T-helper 1 cell treated with Interleukin-12 subunit alpha and Interleukin-12 subunit beta and Interleukin-4 antibody, amounts not matched to agents 30 μg/mL and 1 μg/mL, for 36 hours (primary cell): ENCODE results near the gene MALT1.

Experiments used
- H3K27ac Mint-ChIP-seq: one replicate; pipeline ENCODE4 v1.8.0; 2021; ENCODE audit warnings: mild to moderate bottlenecking, mixed read lengths
- H3K27me3 Mint-ChIP-seq: one replicate; pipeline ENCODE4 v1.8.0; 2021; ENCODE audit warnings: low read depth, mixed read lengths
- H3K36me3 Mint-ChIP-seq: one replicate; pipeline ENCODE4 v1.8.0; 2021; ENCODE audit warnings: low read depth, mixed read lengths
- H3K4me1 Mint-ChIP-seq: one replicate; pipeline ENCODE4 v1.8.0; 2021; ENCODE audit warnings: low read depth, mixed read lengths
- H3K4me3 Mint-ChIP-seq: one replicate; pipeline ENCODE4 v1.8.0; 2021; ENCODE audit warnings: mild to moderate bottlenecking, moderate library complexity, mixed read lengths
- H3K9me3 Mint-ChIP-seq: one replicate; pipeline ENCODE4 v1.8.0; 2021; ENCODE audit warnings: mixed read lengths

MALT1 gene

DNA sequence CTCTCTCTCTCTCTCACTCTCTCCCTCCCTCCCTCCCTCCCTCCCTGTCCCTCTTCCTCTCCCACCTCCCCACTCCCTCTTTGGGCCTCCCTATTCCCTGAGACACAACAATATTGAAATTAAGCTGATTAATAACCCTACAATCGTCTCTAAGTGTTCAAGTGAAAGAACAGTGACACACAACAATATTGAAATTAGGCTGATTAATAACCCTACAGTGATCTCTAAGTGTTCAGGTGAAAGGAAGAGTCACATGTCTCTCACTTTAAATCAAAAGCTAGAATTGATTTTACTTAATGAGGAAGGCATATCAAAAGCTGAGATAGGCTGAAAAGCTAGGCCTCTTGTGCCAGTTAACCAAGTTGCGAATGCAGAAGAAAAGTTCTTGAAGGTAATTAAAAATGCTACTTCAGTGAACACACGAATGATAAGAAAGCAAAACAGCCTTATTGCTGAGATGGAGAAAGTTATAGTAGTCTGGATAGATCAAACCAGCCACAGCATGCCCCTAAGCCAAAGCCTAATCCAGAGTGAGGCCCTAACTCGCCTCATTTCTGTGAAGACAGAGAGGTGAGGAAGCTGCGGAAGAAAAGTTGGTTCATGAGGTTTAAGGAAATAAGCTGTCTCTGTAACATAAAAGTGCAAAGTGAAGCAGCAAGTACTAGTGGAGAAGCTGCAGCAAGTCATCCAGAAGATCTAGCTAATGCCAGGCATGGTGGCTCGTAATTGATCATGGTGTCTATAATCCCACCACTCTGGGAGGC lies 21.3 kb downstream of the MALT1 start:
- H3K36me3 Mint-ChIP-seq: peaks cover 49% of the 10 kb centered on the region
- H3K27ac Mint-ChIP-seq: peak overlapping the region; percentile 28
- H3K9me3 Mint-ChIP-seq: peaks cover 7% of the 10 kb centered on the region
- H3K4me1 Mint-ChIP-seq: peaks cover 73% of the 10 kb centered on the region
- no peaks in the 10 kb centered on the region for H3K27me3 Mint-ChIP-seq
- no peak overlapping the region for H3K4me3 Mint-ChIP-seq

DNA sequence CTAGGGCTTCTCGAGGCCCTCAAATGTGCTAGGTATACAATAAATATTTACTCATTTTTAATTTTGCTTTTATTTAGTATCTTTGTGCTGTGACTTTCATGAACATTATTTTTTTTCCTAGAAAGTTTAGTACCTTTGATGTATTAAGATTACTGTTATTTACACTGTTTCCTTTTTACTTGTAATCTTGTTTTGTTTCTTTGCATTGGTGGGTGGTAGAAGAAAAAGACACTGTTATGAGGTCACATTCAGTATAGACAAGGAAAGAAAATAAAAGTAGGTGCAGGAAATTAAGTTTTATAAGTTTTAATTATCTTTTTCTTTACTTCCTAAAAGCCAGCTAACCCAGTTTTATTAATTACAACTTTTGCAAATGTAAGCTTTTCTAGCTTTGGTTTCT lies 23.0 kb downstream of the MALT1 start:
- H3K9me3 Mint-ChIP-seq: peaks cover 7% of the 10 kb centered on the region
- H3K4me3 Mint-ChIP-seq: peak overlapping the region; percentile 7
- peaks cover 41% of the 10 kb centered on the region for H3K36me3 Mint-ChIP-seq
- H3K4me1 Mint-ChIP-seq: peaks cover 64% of the 10 kb centered on the region
- no peaks in the 10 kb centered on the region for H3K27me3 Mint-ChIP-seq
- H3K27ac Mint-ChIP-seq: no peak overlapping the region

DNA sequence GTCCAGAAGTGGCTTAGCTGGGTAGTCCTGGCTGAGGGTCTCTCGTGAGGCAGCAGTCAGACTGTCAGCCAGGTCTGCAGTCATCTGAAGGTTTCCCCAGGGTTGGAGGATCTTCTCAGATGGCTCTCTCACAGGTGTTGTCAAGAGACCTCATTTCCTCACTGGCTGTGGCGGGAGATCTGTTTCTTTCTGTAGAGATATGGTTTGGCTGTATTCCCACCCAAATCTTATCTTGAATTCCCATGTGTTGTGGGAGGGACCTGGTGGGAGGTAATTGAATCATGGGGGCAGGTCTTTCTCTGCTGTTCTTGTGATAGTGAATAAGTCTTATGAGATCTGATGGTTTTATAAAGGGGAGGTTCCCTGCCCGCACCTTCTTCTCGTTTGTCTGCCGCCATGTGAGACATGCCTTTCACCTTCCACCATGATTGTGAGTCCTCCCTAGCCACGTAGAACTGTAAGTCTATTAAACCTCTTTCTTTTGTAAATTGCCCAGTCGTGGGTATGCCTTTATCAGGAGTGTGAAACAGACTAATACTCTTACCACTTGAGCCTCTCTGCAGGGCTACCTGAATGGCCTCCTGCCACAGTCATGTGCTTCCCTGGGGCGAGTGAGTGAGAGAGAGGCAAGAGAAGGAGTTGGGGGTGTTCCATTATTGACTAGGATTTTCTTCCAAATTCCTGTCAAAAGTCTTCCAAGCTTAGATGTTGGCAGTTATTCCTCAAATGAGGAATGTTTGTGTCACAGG lies 23.6 kb downstream of the MALT1 start:
- peak overlapping the region; percentile 39 for H3K27ac Mint-ChIP-seq
- H3K9me3 Mint-ChIP-seq: peaks cover 2% of the 10 kb centered on the region
- peaks cover 35% of the 10 kb centered on the region for H3K36me3 Mint-ChIP-seq
- peaks cover 59% of the 10 kb centered on the region for H3K4me1 Mint-ChIP-seq
- no peak overlapping the region for H3K4me3 Mint-ChIP-seq
- no peaks in the 10 kb centered on the region for H3K27me3 Mint-ChIP-seq

DNA sequence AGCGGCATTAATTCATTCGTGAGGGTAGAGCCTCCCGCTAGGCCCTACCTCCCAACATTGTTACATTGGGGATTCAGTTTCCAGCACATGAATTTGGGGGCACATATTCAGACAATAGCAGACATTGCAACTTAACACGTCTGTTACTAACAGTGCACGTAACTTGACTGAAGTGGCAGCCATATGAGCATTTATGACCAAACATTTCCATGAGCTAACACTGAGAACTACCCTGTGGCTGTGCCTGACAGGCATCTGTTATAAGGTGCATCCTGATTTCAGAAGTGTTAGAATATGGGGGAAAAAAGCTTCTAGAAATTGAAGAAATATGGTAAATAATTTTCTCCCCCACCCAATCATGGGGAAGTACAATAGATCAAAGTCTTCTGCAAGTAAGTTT lies 24.5 kb downstream of the MALT1 start:
- H3K4me3 Mint-ChIP-seq: peak overlapping the region; percentile 43
- peaks cover 27% of the 10 kb centered on the region for H3K36me3 Mint-ChIP-seq
- no peaks in the 10 kb centered on the region for H3K9me3 Mint-ChIP-seq
- H3K27me3 Mint-ChIP-seq: no peaks in the 10 kb centered on the region
- peak overlapping the region; percentile 39 for H3K27ac Mint-ChIP-seq
- peaks cover 52% of the 10 kb centered on the region for H3K4me1 Mint-ChIP-seq

DNA sequence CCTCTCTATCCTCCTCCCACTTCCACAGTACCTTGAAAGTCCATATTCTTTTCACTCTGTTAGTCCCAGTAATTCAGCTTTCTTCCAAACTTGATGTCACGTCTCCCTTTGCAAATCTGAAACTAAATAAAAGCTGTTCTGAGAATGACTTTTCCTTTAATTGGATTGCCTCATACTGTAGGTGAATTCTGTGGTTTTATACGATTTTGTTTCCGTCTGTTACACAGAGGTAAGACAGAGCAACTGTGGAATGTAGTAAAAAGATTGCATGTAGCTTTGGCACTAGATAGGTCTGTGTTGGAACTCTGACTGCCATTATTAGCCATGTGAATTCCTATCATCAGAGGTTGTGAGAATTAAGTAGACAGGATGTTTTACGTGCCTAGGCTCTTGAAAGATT lies 25.9 kb downstream of the MALT1 start:
- peak overlapping the region; percentile 77 for H3K27ac Mint-ChIP-seq
- peak overlapping the region; percentile 69 for H3K4me3 Mint-ChIP-seq
- peaks cover 32% of the 10 kb centered on the region for H3K36me3 Mint-ChIP-seq
- H3K27me3 Mint-ChIP-seq: no peaks in the 10 kb centered on the region
- H3K4me1 Mint-ChIP-seq: peaks cover 51% of the 10 kb centered on the region
- H3K9me3 Mint-ChIP-seq: no peaks in the 10 kb centered on the region

DNA sequence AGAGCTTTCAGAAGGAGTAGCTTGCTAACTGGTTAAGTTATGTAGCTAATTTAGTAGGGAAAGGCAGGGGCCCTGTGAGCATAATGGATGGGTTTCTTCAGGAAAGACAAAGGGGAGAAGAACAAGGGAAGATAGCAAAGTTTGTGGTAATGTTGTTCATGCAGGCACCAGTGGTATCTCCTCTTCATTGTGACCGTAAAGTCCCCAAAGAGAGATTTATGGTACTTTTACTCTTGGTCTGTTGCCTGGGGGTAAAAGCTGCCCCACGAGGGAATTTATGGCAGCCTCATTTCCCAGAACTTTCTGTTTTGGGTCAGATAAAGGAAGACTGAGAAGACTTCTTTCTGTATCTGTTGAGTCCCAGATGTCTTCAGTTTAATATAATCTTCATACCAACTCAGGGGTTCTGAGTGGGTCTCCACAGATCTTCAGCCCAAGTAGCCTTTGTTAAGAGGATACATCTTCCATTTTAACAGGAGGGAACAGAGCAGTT lies 27.5 kb downstream of the MALT1 start:
- Mint-ChIP-seq H3K27me3 (no peaks in the 10 kb centered on the region), H3K36me3 (peaks cover 40% of the 10 kb centered on the region), H3K27ac (no peak overlapping the region), H3K4me1 (peaks cover 46% of the 10 kb centered on the region), H3K9me3 (no peaks in the 10 kb centered on the region), H3K4me3 (no peak overlapping the region)

DNA sequence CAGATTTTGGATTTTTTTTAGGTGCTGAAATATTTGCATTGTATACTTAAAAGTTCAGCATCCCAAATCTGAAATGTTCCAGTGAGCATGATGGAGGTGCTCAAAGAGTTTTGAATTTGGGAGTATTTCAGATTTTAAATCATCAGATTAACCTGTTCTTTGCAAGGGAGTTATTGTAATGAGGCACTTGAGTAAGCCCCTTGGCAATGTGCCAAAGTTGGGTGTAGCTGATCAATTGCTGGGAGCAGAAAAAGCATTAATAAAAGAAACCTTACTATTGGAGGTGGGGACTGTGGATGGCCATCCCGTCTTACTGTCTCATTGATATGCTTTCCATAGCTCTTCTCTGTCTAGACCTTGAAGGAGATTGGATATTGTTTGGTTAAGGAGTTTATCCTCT lies 28.3 kb downstream of the MALT1 start:
- H3K4me3 Mint-ChIP-seq: no peak overlapping the region
- H3K27ac Mint-ChIP-seq: no peak overlapping the region
- H3K36me3 Mint-ChIP-seq: peaks cover 47% of the 10 kb centered on the region
- no peaks in the 10 kb centered on the region for H3K27me3 Mint-ChIP-seq
- no peaks in the 10 kb centered on the region for H3K9me3 Mint-ChIP-seq
- peaks cover 39% of the 10 kb centered on the region for H3K4me1 Mint-ChIP-seq

DNA sequence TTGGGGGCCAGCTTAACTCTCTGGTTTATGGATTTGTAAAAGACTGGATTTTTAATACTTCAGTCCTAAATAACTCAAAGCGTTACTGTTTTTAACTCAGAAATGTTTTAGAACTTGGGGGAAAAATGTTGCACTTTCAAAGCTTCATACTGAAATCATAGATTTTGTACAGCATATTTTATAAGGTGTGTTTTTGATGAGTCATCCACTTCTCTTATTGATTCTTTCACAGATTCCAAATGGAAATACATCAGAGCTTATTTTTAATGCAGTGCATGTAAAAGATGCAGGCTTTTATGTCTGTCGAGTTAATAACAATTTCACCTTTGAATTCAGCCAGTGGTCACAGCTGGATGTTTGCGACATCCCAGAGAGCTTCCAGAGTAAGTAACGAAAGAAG lies 28.9 kb downstream of the MALT1 start:
- no peaks in the 10 kb centered on the region for H3K27me3 Mint-ChIP-seq
- no peak overlapping the region for H3K4me3 Mint-ChIP-seq
- no peak overlapping the region for H3K27ac Mint-ChIP-seq
- H3K36me3 Mint-ChIP-seq: peaks cover 51% of the 10 kb centered on the region
- no peaks in the 10 kb centered on the region for H3K9me3 Mint-ChIP-seq
- H3K4me1 Mint-ChIP-seq: peaks cover 33% of the 10 kb centered on the region

DNA sequence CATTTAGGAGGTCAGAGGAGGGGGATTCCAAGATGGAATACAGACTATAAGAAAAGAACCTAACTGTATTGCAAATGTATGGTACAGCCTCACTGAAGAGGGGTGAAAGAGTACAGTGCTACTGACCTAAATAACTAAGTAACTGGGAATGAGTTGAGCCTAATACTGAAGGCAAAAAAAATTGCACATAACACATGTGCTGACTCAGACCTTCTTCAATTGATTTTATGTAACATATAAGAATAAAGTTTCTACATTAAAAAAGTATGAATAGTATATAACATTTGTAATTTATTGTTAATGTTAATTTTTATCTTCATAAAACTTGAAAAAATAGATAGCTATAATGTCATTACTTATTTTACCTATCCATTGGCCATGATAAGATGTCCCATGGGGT lies 41.7 kb downstream of the MALT1 start:
- peaks cover 32% of the 10 kb centered on the region for H3K36me3 Mint-ChIP-seq
- no peaks in the 10 kb centered on the region for H3K27me3 Mint-ChIP-seq
- peaks cover 34% of the 10 kb centered on the region for H3K4me1 Mint-ChIP-seq
- no peaks in the 10 kb centered on the region for H3K9me3 Mint-ChIP-seq
- H3K27ac Mint-ChIP-seq: no peak overlapping the region
- no peak overlapping the region for H3K4me3 Mint-ChIP-seq

DNA sequence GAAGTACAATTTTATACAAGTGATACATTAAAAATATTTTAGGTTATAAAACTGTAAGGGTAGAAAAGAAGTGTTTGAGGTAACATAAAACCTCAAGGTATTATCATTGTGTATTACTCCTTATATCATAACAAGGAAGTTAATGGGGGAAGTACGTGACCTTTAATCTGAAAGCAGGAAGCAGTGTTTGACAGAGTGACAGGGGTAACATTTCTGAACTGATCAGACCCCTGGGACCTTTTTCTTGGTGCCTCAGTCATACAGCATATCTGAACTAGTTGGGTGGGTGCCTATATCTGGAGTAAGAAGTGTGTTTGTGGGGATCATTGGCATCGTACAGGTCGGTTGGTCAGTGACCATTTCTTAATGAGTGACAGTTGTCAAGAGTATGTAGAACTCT lies 43.0 kb downstream of the MALT1 start:
- H3K9me3 Mint-ChIP-seq: no peaks in the 10 kb centered on the region
- no peak overlapping the region for H3K4me3 Mint-ChIP-seq
- H3K27me3 Mint-ChIP-seq: no peaks in the 10 kb centered on the region
- H3K36me3 Mint-ChIP-seq: peaks cover 35% of the 10 kb centered on the region
- peak overlapping the region; percentile 49 for H3K27ac Mint-ChIP-seq
- peaks cover 37% of the 10 kb centered on the region for H3K4me1 Mint-ChIP-seq

DNA sequence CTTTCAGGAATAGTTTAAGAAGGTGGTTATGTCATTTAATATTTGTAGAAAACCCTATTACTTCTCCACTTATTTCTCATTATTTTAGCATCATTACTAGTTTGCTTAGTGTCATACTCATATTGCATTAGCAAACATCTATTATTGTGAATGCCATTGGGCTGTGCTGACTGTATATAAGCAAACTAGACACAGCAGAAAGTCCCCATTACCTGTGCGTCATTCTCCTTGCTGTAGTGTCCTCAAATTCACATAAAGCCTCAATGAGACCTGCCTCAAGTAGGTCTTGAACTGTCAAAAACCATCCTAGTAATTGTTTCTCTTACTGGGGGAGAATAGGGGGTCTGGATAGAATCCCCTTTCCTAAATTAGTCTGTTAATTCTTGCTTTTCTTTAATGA lies 43.6 kb downstream of the MALT1 start:
- peaks cover 37% of the 10 kb centered on the region for H3K4me1 Mint-ChIP-seq
- H3K4me3 Mint-ChIP-seq: no peak overlapping the region
- H3K27ac Mint-ChIP-seq: no peak overlapping the region
- H3K9me3 Mint-ChIP-seq: no peaks in the 10 kb centered on the region
- H3K36me3 Mint-ChIP-seq: peaks cover 32% of the 10 kb centered on the region
- H3K27me3 Mint-ChIP-seq: no peaks in the 10 kb centered on the region

DNA sequence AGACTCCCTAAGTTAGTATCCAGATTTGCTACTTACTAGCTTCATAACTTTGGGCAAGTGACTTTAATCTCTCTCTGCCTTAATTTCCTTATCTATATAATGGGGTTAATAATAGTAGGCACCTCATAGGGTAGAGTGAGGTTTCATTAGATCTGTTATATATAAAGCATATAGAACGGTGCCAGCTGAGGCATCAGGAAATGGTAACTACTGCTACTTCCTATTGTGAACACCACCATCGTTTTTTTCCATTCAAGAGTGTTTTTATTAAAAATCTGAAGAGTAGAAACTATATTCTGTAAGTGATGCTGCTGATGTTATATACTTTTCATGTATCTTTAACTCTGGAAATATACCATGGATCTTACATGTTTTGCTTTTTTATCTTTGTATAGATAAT lies 44.3 kb downstream of the MALT1 start:
- Mint-ChIP-seq H3K9me3 (no peaks in the 10 kb centered on the region), H3K36me3 (peaks cover 35% of the 10 kb centered on the region), H3K4me3 (no peak overlapping the region), H3K27me3 (no peaks in the 10 kb centered on the region), H3K4me1 (peaks cover 38% of the 10 kb centered on the region), H3K27ac (peak overlapping the region; percentile 27)

DNA sequence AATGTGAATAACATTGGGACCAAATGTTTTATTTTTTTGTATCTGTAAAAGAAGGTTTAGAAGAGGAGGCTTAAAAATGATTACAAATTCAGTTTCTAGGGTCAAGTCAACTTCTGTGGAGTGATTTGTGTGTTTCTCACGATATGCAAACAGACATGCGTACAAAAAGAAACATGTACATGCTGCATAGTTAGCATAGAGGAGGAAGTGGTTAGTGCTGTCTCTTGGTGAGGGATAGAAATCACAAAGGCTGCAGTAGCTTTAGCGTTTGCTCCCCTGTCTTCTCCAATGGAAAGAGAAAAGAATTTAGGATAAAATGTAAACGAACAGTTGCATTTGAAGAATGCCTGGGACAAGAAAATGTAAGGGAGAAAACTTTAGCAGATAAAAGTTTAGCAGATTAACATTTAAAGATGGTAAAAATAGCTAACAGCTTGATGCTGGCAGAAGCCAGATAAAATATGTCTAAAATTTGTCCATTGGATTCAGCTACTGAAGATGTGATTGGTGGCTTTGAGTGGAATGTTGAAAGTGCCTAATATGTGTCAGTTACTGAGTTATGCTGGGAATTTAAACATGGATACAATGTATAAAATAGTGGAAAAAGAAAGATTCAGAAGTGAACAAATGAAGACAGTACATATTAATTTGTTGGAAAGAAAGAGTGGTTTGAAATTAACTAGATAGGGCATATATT lies 44.9 kb downstream of the MALT1 start:
- H3K27ac Mint-ChIP-seq: peak overlapping the region; percentile 61
- H3K9me3 Mint-ChIP-seq: no peaks in the 10 kb centered on the region
- peaks cover 38% of the 10 kb centered on the region for H3K4me1 Mint-ChIP-seq
- H3K4me3 Mint-ChIP-seq: peak overlapping the region; percentile 68
- H3K27me3 Mint-ChIP-seq: no peaks in the 10 kb centered on the region
- peaks cover 38% of the 10 kb centered on the region for H3K36me3 Mint-ChIP-seq

DNA sequence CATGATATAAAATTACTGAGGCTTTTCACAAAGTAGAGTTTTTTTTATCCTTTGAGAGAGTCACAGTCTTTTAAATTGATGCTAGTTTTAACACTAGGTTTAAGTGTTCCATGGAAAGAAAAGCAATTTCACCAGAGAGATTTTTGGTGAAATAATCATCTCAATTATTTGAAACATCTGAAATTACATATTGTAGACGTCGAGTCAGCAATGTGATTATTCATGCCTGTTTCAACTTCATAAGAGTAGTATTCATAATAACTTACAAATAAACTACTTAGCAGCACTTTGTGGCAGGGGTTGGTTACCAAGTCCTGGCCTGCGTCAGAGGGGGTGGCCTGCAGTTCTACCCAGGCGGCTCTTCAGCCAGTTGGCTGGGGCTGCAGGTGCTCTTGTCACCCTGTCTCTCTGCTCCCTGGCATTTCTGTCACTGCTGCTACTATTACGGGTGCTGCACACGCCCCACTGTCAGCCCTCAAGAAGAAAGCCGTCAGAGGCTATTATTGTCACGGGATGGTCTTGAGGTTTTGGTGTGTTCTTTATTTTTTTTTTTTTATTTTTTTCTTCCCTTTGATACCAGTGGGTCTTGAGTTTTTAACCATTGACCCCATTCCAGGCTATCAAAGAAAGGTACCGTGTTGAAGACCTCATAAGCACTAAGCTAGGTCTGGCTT lies 50.4 kb downstream of the MALT1 start:
- Mint-ChIP-seq H3K4me3 (no peak overlapping the region), H3K9me3 (no peaks in the 10 kb centered on the region), H3K4me1 (peaks cover 8% of the 10 kb centered on the region), H3K27ac (no peak overlapping the region), H3K36me3 (peaks cover 29% of the 10 kb centered on the region), H3K27me3 (no peaks in the 10 kb centered on the region)
